GM23338 (cell line): ENCODE results near the gene TRABD. TPM values are rescaled to one million over a fixed set of nuclear protein-coding genes. Genes with fewer than 3 reads are reported as not detected.
A peak's percentile ranks its signal among the peaks of the same experiment; 100 is the strongest.

Source experiments
- ATAC-seq: fragments of 200-7000 bp; cut with Tn5 transposase; 3 replicates; pipeline ENCODE4 v1.9.1; 2020
- DNase-seq: peaks from one replicate; pipeline ENCODE4 v3.0.0-alpha.2; 2015; ENCODE audit warnings: low spot score
- H2AFZ ChIP-seq: fragments of 200-600 bp; sonication (generic); 2 replicates; pipeline ENCODE4 v1.8.0; 2016; ENCODE audit warnings: antibody characterized with exemption, mild to moderate bottlenecking, moderate library complexity
- H3F3A ChIP-seq: fragments of 200-600 bp; sonication (generic); replicated peaks from 2 replicates; pipeline ENCODE4 v1.8.0; 2017; ENCODE audit warnings: antibody characterized with exemption, mixed run types, low read depth
- H3K27ac ChIP-seq: fragments of 200-600 bp; sonication (generic); 2 replicates; pipeline ENCODE4 v1.6.1; 2016; ENCODE audit warnings: low read depth
- H3K27me3 ChIP-seq: fragments of 200-600 bp; sonication (generic); 2 replicates; pipeline ENCODE4 v1.8.0; 2016; ENCODE audit warnings: mild to moderate bottlenecking, mixed run types, moderate library complexity; ENCODE audit not compliant: insufficient read depth
- H3K36me3 ChIP-seq: fragments of 200-600 bp; sonication (generic); 2 replicates; pipeline ENCODE4 v1.8.0; 2016; ENCODE audit warnings: mild to moderate bottlenecking; ENCODE audit not compliant: insufficient read depth
- H3K4me1 ChIP-seq: fragments of 200-600 bp; sonication (generic); 2 replicates; pipeline ENCODE4 v1.8.0; 2016; ENCODE audit warnings: mild to moderate bottlenecking, moderate library complexity; ENCODE audit not compliant: insufficient read depth
- H3K4me2 ChIP-seq: fragments of 200-600 bp; sonication (generic); 2 replicates; pipeline ENCODE4 v1.7.1; 2017; ENCODE audit warnings: mixed run types
- H3K4me3 ChIP-seq: fragments of 200-600 bp; sonication (generic); 2 replicates; pipeline ENCODE4 v1.6.1; 2016; ENCODE audit warnings: mixed run types
- H3K79me2 ChIP-seq: fragments of 200-600 bp; sonication (generic); replicated peaks from 2 replicates; pipeline ENCODE4 v1.8.0; 2017; ENCODE audit warnings: mild to moderate bottlenecking; ENCODE audit not compliant: insufficient read depth
- H3K9me2 ChIP-seq: fragments of 200-600 bp; sonication (generic); 2 replicates; pipeline ENCODE4 v1.8.0; 2017; ENCODE audit not compliant: insufficient read depth
- H4K20me1 ChIP-seq: fragments of 200-600 bp; sonication (generic); replicated peaks from 2 replicates; pipeline ENCODE4 v1.8.0; 2017; ENCODE audit warnings: mild to moderate bottlenecking; ENCODE audit not compliant: insufficient read depth
- H3K27ac Mint-ChIP-seq: 2 replicates; pipeline ENCODE4 v1.8.0; 2020; ENCODE audit warnings: inconsistent platforms, mild to moderate bottlenecking, moderate library complexity, mixed read lengths
- H3K27me3 Mint-ChIP-seq: 3 replicates; pipeline ENCODE4 v1.8.0; 2022; ENCODE audit warnings: low read depth, mild to moderate bottlenecking, moderate library complexity, mixed read lengths, inconsistent platforms; ENCODE audit not compliant: insufficient read depth, poor library complexity
- H3K36me3 Mint-ChIP-seq: 3 replicates; pipeline ENCODE4 v1.8.0; 2021; ENCODE audit warnings: low read depth, mild to moderate bottlenecking, inconsistent platforms, moderate library complexity, mixed read lengths
- H3K4me1 Mint-ChIP-seq: 3 replicates; pipeline ENCODE4 v1.8.0; 2020; ENCODE audit warnings: mild to moderate bottlenecking, inconsistent platforms, mixed read lengths
- H3K4me3 Mint-ChIP-seq: 3 replicates; pipeline ENCODE4 v1.8.0; 2021; ENCODE audit warnings: moderate library complexity, mild to moderate bottlenecking, inconsistent platforms, mixed read lengths
- H3K9me3 Mint-ChIP-seq: 3 replicates; pipeline ENCODE4 v1.8.0; 2020; ENCODE audit warnings: moderate library complexity, mild to moderate bottlenecking, inconsistent platforms, mixed read lengths
- JUNB ChIP-seq: IDR thresholded peaks from one replicate; pipeline ENCODE4 v1.6.1; 2016; ENCODE audit warnings: antibody characterized with exemption; ENCODE audit not compliant: unreplicated experiment
- POLR2AphosphoS5 ChIP-seq: IDR thresholded peaks from 2 replicates; pipeline ENCODE4 v1.6.1; 2016; ENCODE audit warnings: antibody characterized with exemption, low read depth
- ZNF114 ChIP-seq: fragments of 250-450 bp; sonication (Bioruptor Pico); IDR thresholded peaks from 2 replicates; pipeline ENCODE4 v1.5.0; 2020; ENCODE audit warnings: mild to moderate bottlenecking, moderate library complexity
- ZNF331 ChIP-seq: fragments of 250-450 bp; sonication (Bioruptor Pico); IDR thresholded peaks from 2 replicates; pipeline ENCODE4 v1.5.0; 2020; ENCODE audit warnings: low read depth, mild to moderate bottlenecking, moderate library complexity
- polyA plus RNA-seq: library from polyadenylated mRNA; unstranded; fragments of >200 nt; fragmentation: Nextera tagmentation; extraction: Ambion mirVana; gene quantifications from 2 replicates; pipeline ENCODE4 v1.2.1, GENCODE V29; 2016
- total RNA-seq: library from RNA; depleted of rRNA; stranded (reverse); fragments of >200 nt; shearing (Covaris generic); gene quantifications from 2 replicates; pipeline ENCODE4 v1.2.3, GENCODE V29; 2014
- TF ChIP-seq, protein P1 (sequence below): IDR thresholded peaks from 2 replicates; pipeline ENCODE4 v1.6.1; 2016; ENCODE audit warnings: antibody characterized with exemption
- TF ChIP-seq, protein P2 (sequence below): fragments of 250-450 bp; sonication (Bioruptor Pico); IDR thresholded peaks from 2 replicates; pipeline ENCODE4 v1.5.0; 2020; ENCODE audit warnings: mild to moderate bottlenecking, moderate library complexity

Gene TRABD
- total and polyA plus RNA-seq, 2 experiments from 2014 or later, result 44.1 to 66.1 TPM

DNA sequence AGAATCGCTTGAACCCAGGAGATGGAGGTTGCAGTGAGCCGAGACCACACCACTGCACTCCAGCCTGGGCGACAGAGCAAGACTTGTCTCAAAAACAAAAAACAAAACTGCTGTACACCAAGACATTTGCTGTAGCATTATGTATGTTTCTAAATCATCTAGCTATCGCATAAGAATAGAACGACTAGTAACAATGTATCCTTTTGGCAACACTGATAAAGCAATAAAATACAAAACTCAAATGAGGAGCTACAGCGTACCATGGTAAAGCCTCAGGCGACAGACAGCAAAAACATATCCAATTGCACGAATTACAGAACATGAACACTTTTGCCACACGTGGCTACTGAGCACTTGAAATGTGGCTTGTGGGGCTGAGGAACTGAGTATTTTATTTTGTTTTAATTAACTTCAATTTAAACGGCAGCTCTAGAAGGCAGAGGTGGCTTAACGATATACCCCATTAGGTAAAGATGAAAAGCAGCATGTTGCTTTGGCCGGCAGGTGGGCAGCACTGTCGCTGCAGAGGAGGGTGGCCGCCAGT, 56.8 kb downstream of the TRABD start:
- Mint-ChIP-seq H3K9me3 (no peaks in the 10 kb centered on the region), H3K36me3 (peaks cover 11% of the 10 kb centered on the region; the same call in 2 of the 3 replicates), H3K4me1 (peaks cover 18% of the 10 kb centered on the region; the same call in 2 of the 3 replicates), H3K4me3 (peak overlapping the region; percentile 92), H3K27ac (no peak overlapping the region), H3K27me3 (peaks cover 8% of the 10 kb centered on the region)
- peaks cover 4% of the 10 kb centered on the region; the same call in 1 of the 2 replicates for H3F3A ChIP-seq
- H4K20me1 ChIP-seq, result peaks cover 6% of the 10 kb centered on the region; the same call in 1 of the 2 replicates
- H3K4me1 ChIP-seq, result peaks cover 12% of the 10 kb centered on the region
- ATAC-seq (no peak), DNase-seq (no peak)
- H3K9me2 ChIP-seq, result no peaks in the 10 kb centered on the region
- no peaks in the 10 kb centered on the region for H3K36me3 ChIP-seq
- no peak overlapping the region for H2AFZ ChIP-seq
- no peak overlapping the region for H3K27ac ChIP-seq
- H3K4me2 ChIP-seq, result peak overlapping the region; percentile 97; the same call in 1 of the 2 replicates
- no peaks in the 10 kb centered on the region for H3K27me3 ChIP-seq
- H3K4me3 ChIP-seq, result peak overlapping the region; percentile 99
- peaks cover 40% of the 10 kb centered on the region for H3K79me2 ChIP-seq
- TF ChIP-seq, protein P1, sequence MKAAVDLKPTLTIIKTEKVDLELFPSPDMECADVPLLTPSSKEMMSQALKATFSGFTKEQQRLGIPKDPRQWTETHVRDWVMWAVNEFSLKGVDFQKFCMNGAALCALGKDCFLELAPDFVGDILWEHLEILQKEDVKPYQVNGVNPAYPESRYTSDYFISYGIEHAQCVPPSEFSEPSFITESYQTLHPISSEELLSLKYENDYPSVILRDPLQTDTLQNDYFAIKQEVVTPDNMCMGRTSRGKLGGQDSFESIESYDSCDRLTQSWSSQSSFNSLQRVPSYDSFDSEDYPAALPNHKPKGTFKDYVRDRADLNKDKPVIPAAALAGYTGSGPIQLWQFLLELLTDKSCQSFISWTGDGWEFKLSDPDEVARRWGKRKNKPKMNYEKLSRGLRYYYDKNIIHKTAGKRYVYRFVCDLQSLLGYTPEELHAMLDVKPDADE, result no peak

DNA sequence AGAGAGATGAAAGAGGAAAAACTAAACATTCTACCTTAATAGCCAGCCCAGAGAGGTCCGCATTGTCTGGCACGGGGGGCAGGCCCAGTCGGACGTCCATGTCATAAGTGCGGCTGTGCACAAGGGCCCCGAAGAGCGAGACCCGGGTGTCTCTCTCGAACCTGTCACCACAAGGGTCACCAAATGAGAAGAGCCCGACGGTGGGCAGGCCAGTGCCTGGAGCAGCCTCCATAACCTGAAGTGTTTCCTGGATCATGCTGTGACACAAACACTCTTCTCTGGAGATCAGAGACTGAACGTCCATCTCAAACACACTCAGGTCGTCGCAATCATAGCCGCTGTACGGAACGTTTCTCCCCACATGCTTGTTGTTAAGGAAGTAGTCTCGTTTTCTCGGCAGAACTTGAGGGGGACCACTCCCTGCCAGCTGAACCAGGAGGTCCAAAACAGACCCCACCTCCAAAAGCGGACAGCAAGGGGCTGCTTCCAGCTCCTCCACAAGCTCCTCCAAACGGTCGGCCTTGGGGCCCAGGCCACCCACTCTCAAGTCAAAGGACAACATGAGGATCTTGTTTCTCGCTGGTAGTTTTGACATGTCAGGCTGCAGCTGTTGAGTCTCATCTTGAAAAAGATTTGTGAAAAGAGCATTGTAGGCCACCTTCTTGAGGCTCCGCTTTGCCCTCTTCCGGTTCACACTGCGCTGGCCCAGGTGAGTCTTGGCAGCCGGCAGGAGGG, 58.1 kb downstream of the TRABD start:
- Mint-ChIP-seq H3K27me3 (peaks cover 8% of the 10 kb centered on the region), H3K27ac (no peak overlapping the region), H3K4me1 (peaks cover 21% of the 10 kb centered on the region; the same call in 2 of the 3 replicates), H3K36me3 (peaks cover 11% of the 10 kb centered on the region; the same call in 2 of the 3 replicates), H3K4me3 (peak overlapping the region; percentile 92), H3K9me3 (no peaks in the 10 kb centered on the region)
- Histone ChIP-seq H3F3A (peaks cover 2% of the 10 kb centered on the region; the same call in 1 of the 2 replicates), H3K4me1 (peaks cover 12% of the 10 kb centered on the region), H3K27ac (no peak overlapping the region), H3K27me3 (no peaks in the 10 kb centered on the region), H3K9me2 (no peaks in the 10 kb centered on the region), H3K79me2 (peaks cover 40% of the 10 kb centered on the region), H3K36me3 (no peaks in the 10 kb centered on the region), H4K20me1 (peaks cover 6% of the 10 kb centered on the region; the same call in 1 of the 2 replicates), H3K4me3 (peak overlapping the region; percentile 99), H2AFZ (peak overlapping the region; percentile 99; the same call in 1 of the 2 replicates), H3K4me2 (peak overlapping the region; percentile 97)
- ATAC-seq (peak; percentile 7; the same call in 1 of the 3 replicates), DNase-seq (no peak)
- TF ChIP-seq ZNF114 (CRISPR knock-in tag), result no peak
- TF ChIP-seq JUNB, result no peak
- TF ChIP-seq ZNF331 (CRISPR knock-in tag), result no peak
- no peak for TF ChIP-seq POLR2AphosphoS5
- TF ChIP-seq, protein P2, sequence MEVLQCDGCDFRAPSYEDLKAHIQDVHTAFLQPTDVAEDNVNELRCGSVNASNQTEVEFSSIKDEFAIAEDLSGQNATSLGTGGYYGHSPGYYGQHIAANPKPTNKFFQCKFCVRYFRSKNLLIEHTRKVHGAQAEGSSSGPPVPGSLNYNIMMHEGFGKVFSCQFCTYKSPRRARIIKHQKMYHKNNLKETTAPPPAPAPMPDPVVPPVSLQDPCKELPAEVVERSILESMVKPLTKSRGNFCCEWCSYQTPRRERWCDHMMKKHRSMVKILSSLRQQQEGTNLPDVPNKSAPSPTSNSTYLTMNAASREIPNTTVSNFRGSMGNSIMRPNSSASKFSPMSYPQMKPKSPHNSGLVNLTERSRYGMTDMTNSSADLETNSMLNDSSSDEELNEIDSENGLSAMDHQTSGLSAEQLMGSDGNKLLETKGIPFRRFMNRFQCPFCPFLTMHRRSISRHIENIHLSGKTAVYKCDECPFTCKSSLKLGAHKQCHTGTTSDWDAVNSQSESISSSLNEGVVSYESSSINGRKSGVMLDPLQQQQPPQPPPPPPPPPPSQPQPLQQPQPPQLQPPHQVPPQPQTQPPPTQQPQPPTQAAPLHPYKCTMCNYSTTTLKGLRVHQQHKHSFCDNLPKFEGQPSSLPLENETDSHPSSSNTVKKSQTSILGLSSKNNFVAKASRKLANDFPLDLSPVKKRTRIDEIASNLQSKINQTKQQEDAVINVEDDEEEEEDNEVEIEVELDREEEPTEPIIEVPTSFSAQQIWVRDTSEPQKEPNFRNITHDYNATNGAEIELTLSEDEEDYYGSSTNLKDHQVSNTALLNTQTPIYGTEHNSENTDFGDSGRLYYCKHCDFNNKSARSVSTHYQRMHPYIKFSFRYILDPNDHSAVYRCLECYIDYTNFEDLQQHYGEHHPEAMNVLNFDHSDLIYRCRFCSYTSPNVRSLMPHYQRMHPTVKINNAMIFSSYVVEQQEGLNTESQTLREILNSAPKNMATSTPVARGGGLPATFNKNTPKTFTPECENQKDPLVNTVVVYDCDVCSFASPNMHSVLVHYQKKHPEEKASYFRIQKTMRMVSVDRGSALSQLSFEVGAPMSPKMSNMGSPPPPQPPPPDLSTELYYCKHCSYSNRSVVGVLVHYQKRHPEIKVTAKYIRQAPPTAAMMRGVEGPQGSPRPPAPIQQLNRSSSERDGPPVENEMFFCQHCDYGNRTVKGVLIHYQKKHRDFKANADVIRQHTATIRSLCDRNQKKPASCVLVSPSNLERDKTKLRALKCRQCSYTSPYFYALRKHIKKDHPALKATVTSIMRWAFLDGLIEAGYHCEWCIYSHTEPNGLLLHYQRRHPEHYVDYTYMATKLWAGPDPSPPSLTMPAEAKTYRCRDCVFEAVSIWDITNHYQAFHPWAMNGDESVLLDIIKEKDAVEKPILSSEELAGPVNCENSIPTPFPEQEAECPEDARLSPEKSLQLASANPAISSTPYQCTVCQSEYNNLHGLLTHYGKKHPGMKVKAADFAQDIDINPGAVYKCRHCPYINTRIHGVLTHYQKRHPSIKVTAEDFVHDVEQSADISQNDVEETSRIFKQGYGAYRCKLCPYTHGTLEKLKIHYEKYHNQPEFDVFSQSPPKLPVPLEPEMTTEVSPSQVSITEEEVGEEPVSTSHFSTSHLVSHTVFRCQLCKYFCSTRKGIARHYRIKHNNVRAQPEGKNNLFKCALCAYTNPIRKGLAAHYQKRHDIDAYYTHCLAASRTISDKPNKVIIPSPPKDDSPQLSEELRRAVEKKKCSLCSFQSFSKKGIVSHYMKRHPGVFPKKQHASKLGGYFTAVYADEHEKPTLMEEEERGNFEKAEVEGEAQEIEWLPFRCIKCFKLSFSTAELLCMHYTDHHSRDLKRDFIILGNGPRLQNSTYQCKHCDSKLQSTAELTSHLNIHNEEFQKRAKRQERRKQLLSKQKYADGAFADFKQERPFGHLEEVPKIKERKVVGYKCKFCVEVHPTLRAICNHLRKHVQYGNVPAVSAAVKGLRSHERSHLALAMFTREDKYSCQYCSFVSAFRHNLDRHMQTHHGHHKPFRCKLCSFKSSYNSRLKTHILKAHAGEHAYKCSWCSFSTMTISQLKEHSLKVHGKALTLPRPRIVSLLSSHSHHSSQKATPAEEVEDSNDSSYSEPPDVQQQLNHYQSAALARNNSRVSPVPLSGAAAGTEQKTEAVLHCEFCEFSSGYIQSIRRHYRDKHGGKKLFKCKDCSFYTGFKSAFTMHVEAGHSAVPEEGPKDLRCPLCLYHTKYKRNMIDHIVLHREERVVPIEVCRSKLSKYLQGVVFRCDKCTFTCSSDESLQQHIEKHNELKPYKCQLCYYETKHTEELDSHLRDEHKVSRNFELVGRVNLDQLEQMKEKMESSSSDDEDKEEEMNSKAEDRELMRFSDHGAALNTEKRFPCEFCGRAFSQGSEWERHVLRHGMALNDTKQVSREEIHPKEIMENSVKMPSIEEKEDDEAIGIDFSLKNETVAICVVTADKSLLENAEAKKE (CRISPR knock-in tag), result no peak
